SH-SY5Y (cell line): ENCODE results near the gene KRT32.

ENCODE experiments used
- GATA2 ChIP-seq: IDR thresholded peaks from 2 replicates; pipeline ENCODE4 v1.6.1; 2011; ENCODE audit warnings: mild to moderate bottlenecking, low read depth, low read length
- GATA3 ChIP-seq: IDR thresholded peaks from 2 replicates; pipeline ENCODE4 v1.6.1; 2011; ENCODE audit warnings: low read depth, mild to moderate bottlenecking, low read length, moderate library complexity

GRCh38 chr17:41494524-41494923, 27.3 kb upstream of the KRT32 start:
- no peak for TF ChIP-seq GATA2
- no peak for TF ChIP-seq GATA3
